Subcutaneous adipose tissue (tissue), 4 donors: ENCODE data around the gene RAB40A. TPM values are rescaled to one million over a fixed set of nuclear protein-coding genes. Genes with fewer than 3 reads are reported as not detected.

Source experiments
- CTCF ChIP-seq: fragments of 450-650 bp; IDR thresholded peaks from one replicate; pipeline ENCODE4 v1.5.1; 2016; ENCODE audit warnings: low read depth, mild to moderate bottlenecking, control low read depth, antibody characterized with exemption, moderate library complexity
- total RNA-seq, 4 donors: library from RNA; depleted of rRNA; stranded (reverse); fragments of >200 nt; gene quantifications; one replicate each; pipeline ENCODE4 v1.1.0, GENCODE V29; 2016

Gene RAB40A
- total RNA-seq, 4 donors from 2014 or later = 0.22 to 1.5 (median 0.50) TPM

GRCh38 chrX:103480526-103480925 lies 38.8 kb downstream of the RAB40A start:
- no peak for TF ChIP-seq CTCF

GRCh38 chrX:103477496-103477895 lies 41.8 kb downstream of the RAB40A start:
- TF ChIP-seq CTCF = no peak

- TF ChIP-seq CTCF = no peak
These were observed 43.9 kb downstream of the RAB40A start for GRCh38 chrX:103475381-103475780.

GRCh38 chrX:103467887-103468286 lies 51.4 kb downstream of the RAB40A start:
- no peak for TF ChIP-seq CTCF

GRCh38 chrX:103467156-103467555 lies 52.1 kb downstream of the RAB40A start:
- TF ChIP-seq CTCF = no peak

- TF ChIP-seq CTCF = no peak
These were observed 54.5 kb downstream of the RAB40A start for GRCh38 chrX:103464774-103465117.

- no peak for TF ChIP-seq CTCF
These were observed 55.1 kb downstream of the RAB40A start for GRCh38 chrX:103464072-103464773.
